Measurements from ENCODE around the gene MRPL45.

MRPL45 gene

DNA sequence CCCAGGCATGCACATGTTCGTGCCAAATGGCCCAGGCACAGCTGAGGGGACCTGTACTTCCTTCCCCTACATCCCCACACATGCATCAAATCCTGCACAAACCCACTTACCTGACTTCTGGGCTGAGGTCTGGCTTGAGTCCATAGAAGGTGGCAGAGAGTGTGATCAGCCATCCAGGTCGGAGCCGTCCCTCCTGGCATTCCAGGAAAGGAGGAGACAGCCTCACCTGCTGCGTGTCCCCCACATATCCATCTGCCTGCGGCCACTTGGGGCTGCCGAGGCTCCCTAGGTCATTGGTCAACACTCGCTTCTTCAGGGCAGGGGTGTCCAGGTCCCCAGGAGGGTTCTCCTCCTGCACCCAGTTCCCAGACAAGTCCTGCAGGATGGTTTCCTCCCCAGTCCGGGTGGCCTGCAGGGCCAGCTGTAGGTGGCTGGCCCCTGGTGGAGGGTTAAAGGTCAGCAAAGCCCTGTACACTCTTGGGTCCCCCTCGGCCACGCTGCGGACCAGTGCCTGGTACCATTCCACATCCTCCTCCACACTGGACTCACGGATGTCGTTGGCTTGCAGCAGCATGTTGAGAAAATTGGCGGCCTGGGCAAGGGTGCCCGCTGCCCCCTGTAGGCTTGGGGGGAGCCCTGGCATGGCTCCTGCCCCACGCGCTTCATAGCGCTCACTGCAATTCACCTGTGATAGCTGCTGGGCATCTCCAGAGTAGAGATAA is 46.1 kb downstream of the MRPL45 start:
- Histone ChIP-seq H3K4me3 (ENCODE audit: insufficient read depth in 1 of 2, low read depth in 1 of 2, low read length in 2 of 2) (no peak overlapping the region), H3K9me3 (ENCODE audit: control insufficient read depth, low read length) (no peaks in the 10 kb centered on the region), H4K8ac (ENCODE audit: low read length) (no peak overlapping the region), H3K4ac (ENCODE audit: low read depth in 1 of 2, low read length in 2 of 2) (no peak overlapping the region), H2AFZ (ENCODE audit: low read depth, low read length) (no peak overlapping the region), H3K9ac (ENCODE audit: low read length) (no peak overlapping the region), H2BK12ac (ENCODE audit: low read length in 2 of 2) (no peak overlapping the region), H3K18ac (ENCODE audit: low read depth in 1 of 2, low read length in 2 of 2) (no peak overlapping the region), H3K4me2 (ENCODE audit: low read length, poor library complexity, severe bottlenecking) (no peak overlapping the region), H3K27me3 (ENCODE audit: control insufficient read depth in 1 of 2, insufficient read depth in 1 of 2, low read length in 2 of 2) (peaks cover 39 to 45% of the 10 kb centered on the region in 2 experiments), H2BK15ac (ENCODE audit: low read depth, poor library complexity, severe bottlenecking) (no peak overlapping the region), H3K27ac (ENCODE audit: low read length, poor library complexity, severe bottlenecking) (no peak overlapping the region), H3K23ac (ENCODE audit: low read length in 2 of 2) (no peak overlapping the region), H3K36me3 (ENCODE audit: control insufficient read depth in 1 of 2, insufficient read depth in 2 of 2, low read depth in 1 of 2, low read length in 2 of 2) (no peaks in the 10 kb centered on the region), H3K79me1 (replicated peaks; ENCODE audit: low read length, poor library complexity, severe bottlenecking) (no peaks in the 10 kb centered on the region), H3K4me1 (ENCODE audit: control insufficient read depth, insufficient read depth, low read depth, low read length) (peaks cover 5% of the 10 kb centered on the region), H4K91ac (ENCODE audit: low read length) (no peak overlapping the region), H3K14ac (ENCODE audit: low read length in 2 of 2) (no peak overlapping the region), H2BK5ac (ENCODE audit: low read depth, low read length, poor library complexity, severe bottlenecking) (no peak overlapping the region), H2BK120ac (ENCODE audit: low read depth, low read length) (no peak overlapping the region), H2AK5ac (ENCODE audit: low read length, severe bottlenecking) (no peak overlapping the region)
- 90% methylated on average over 18 of the region's 18 CpGs for WGBS
- no peak for DNase-seq

DNA sequence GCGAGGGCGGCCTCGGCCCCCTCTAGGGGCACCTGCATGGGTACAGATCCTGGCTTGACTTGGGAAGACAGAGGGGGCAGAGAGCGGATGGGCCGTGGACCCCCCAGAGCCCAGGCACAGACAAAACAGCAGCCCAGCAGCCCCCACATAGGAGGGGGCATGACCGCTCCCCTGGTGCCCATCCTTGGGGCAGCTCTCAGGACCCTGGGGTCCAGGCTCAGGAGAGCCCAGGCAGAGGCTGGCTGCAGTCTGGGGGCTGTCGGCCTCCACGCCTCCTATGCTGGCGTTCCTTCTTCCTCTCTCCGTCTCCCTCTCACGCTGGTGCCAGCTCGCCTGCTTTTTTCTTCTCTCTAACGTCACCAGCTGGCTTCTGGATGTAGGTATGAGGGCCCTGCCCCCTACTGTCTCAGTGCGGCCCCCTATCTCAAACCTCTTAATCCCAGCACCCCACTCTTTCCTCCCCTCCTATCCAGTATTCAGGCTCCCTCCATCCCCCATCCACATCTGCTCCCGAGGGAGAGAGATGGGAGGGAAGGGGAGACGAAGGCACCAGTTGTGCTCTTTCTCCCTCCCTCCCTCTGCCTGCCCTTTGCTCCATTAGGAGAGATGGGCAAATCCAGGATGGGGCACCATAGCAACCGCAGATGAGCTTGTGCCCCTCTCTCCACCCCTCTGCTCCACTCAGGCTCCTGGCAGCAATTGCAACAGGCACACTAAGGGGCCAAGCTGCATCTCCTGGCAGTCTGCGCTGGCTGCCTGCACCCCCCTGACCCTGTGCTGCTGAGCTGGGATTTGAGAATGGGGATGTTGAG is 46.8 kb downstream of the MRPL45 start, which contains the start of gene GPR179:
Gene GPR179 (minus strand): TSS at position 349 of the 812 bp plus-strand sequence. CDS start 167 bp downstream, at position 182.
- Histone ChIP-seq H3K23ac (ENCODE audit: low read length in 2 of 2) (no peak within 1 kb of the TSS), H3K27ac (ENCODE audit: low read length, poor library complexity, severe bottlenecking) (no peak within 1 kb of the TSS), H3K79me1 (replicated peaks; ENCODE audit: low read length, poor library complexity, severe bottlenecking) (no peaks in the 10 kb centered on the region), H4K91ac (ENCODE audit: low read length) (no peak within 1 kb of the TSS), H3K36me3 (ENCODE audit: control insufficient read depth in 1 of 2, insufficient read depth in 2 of 2, low read depth in 1 of 2, low read length in 2 of 2) (no peaks in the 10 kb centered on the region), H2BK15ac (ENCODE audit: low read depth, poor library complexity, severe bottlenecking) (no peak within 1 kb of the TSS), H3K4me1 (ENCODE audit: control insufficient read depth, insufficient read depth, low read depth, low read length) (peaks cover 5% of the 10 kb centered on the region), H3K18ac (ENCODE audit: low read depth in 1 of 2, low read length in 2 of 2) (no peak within 1 kb of the TSS), H3K4me2 (ENCODE audit: low read length, poor library complexity, severe bottlenecking) (no peak within 1 kb of the TSS), H2BK12ac (ENCODE audit: low read length in 2 of 2) (no peak within 1 kb of the TSS), H2AK5ac (ENCODE audit: low read length, severe bottlenecking) (no peak within 1 kb of the TSS), H2AFZ (ENCODE audit: low read depth, low read length) (no peak within 1 kb of the TSS), H3K4me3 (ENCODE audit: insufficient read depth in 1 of 2, low read depth in 1 of 2, low read length in 2 of 2) (no peak within 1 kb of the TSS), H3K9ac (ENCODE audit: low read length) (no peak within 1 kb of the TSS), H3K27me3 (ENCODE audit: control insufficient read depth in 1 of 2, insufficient read depth in 1 of 2, low read length in 2 of 2) (peaks cover 32 to 38% of the 10 kb centered on the region in 2 experiments), H2BK5ac (ENCODE audit: low read depth, low read length, poor library complexity, severe bottlenecking) (no peak within 1 kb of the TSS), H4K8ac (ENCODE audit: low read length) (no peak within 1 kb of the TSS), H2BK120ac (ENCODE audit: low read depth, low read length) (no peak within 1 kb of the TSS), H3K9me3 (ENCODE audit: control insufficient read depth, low read length) (no peaks in the 10 kb centered on the region), H3K14ac (ENCODE audit: low read length in 2 of 2) (peak within 1 kb of the TSS in 1 of 2 experiments; percentile 94), H3K4ac (ENCODE audit: low read depth in 1 of 2, low read length in 2 of 2) (no peak within 1 kb of the TSS)
- WGBS = 89% methylated on average over 17 of the region's 18 CpGs
- no peak for DNase-seq

DNA sequence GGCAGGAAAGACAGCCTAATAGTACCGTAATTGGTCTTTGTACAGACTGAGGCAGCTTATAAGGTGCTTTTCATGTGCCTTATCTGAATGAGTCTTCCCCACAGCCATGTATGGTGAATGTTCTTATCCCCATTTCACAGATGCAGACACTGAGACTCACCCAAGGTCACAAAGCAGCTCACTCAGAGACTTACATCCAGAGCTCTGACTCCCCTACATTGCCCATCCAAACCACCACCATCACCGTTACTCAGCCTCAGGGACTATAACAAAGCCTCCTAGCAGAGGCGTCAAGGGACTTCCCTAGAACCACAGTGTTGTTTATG is 47.4 kb downstream of the MRPL45 start:
- Histone ChIP-seq H4K8ac (ENCODE audit: low read length) (no peak overlapping the region), H3K27me3 (ENCODE audit: control insufficient read depth in 1 of 2, insufficient read depth in 1 of 2, low read length in 2 of 2) (peaks cover 27 to 32% of the 10 kb centered on the region in 2 experiments), H2BK120ac (ENCODE audit: low read depth, low read length) (no peak overlapping the region), H3K18ac (ENCODE audit: low read depth in 1 of 2, low read length in 2 of 2) (no peak overlapping the region), H2BK12ac (ENCODE audit: low read length in 2 of 2) (no peak overlapping the region), H3K36me3 (ENCODE audit: control insufficient read depth in 1 of 2, insufficient read depth in 2 of 2, low read depth in 1 of 2, low read length in 2 of 2) (no peaks in the 10 kb centered on the region), H3K27ac (ENCODE audit: low read length, poor library complexity, severe bottlenecking) (no peak overlapping the region), H3K9ac (ENCODE audit: low read length) (no peak overlapping the region), H3K4me1 (ENCODE audit: control insufficient read depth, insufficient read depth, low read depth, low read length) (peaks cover 5% of the 10 kb centered on the region), H2BK5ac (ENCODE audit: low read depth, low read length, poor library complexity, severe bottlenecking) (no peak overlapping the region), H3K4me2 (ENCODE audit: low read length, poor library complexity, severe bottlenecking) (no peak overlapping the region), H3K4ac (ENCODE audit: low read depth in 1 of 2, low read length in 2 of 2) (no peak overlapping the region), H2AFZ (ENCODE audit: low read depth, low read length) (no peak overlapping the region), H3K79me1 (replicated peaks; ENCODE audit: low read length, poor library complexity, severe bottlenecking) (no peaks in the 10 kb centered on the region), H3K4me3 (ENCODE audit: insufficient read depth in 1 of 2, low read depth in 1 of 2, low read length in 2 of 2) (no peak overlapping the region), H3K14ac (ENCODE audit: low read length in 2 of 2) (peak overlapping the region in 1 of 2 experiments; percentile 94), H2AK5ac (ENCODE audit: low read length, severe bottlenecking) (no peak overlapping the region), H3K9me3 (ENCODE audit: control insufficient read depth, low read length) (no peaks in the 10 kb centered on the region), H4K91ac (ENCODE audit: low read length) (no peak overlapping the region), H2BK15ac (ENCODE audit: low read depth, poor library complexity, severe bottlenecking) (no peak overlapping the region), H3K23ac (ENCODE audit: low read length in 2 of 2) (no peak overlapping the region)
- WGBS = 93% methylated on average over 3 of the region's 3 CpGs
- DNase-seq = no peak

DNA sequence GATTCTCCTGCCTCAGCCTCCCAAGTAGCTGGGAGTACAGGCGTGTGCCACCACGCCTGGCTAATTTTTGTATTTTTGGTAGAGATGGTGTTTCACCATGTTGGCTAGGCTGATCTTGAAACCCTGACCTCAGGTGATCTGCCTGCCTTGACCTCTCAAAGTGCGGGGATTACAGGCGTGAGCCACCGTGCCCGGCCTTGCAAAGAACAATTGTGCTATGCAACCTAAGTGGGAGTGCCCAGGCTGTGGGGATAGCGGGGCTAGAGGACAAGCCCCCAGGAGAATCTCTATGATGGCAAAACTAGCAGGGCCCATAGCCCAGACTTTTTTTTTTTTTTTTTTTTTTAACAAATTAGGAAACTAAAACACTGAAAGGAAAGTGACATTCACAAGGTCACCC is 48.8 kb downstream of the MRPL45 start:
- Histone ChIP-seq H3K18ac (ENCODE audit: low read depth in 1 of 2, low read length in 2 of 2) (no peak overlapping the region), H3K23ac (ENCODE audit: low read length in 2 of 2) (no peak overlapping the region), H3K9me3 (ENCODE audit: control insufficient read depth, low read length) (no peaks in the 10 kb centered on the region), H4K8ac (ENCODE audit: low read length) (no peak overlapping the region), H3K79me1 (replicated peaks; ENCODE audit: low read length, poor library complexity, severe bottlenecking) (no peaks in the 10 kb centered on the region), H4K91ac (ENCODE audit: low read length) (no peak overlapping the region), H2BK120ac (ENCODE audit: low read depth, low read length) (no peak overlapping the region), H3K27me3 (ENCODE audit: control insufficient read depth in 1 of 2, insufficient read depth in 1 of 2, low read length in 2 of 2) (peaks cover 25 to 31% of the 10 kb centered on the region in 2 experiments), H3K36me3 (ENCODE audit: control insufficient read depth in 1 of 2, insufficient read depth in 2 of 2, low read depth in 1 of 2, low read length in 2 of 2) (no peaks in the 10 kb centered on the region), H2AFZ (ENCODE audit: low read depth, low read length) (no peak overlapping the region), H3K14ac (ENCODE audit: low read length in 2 of 2) (no peak overlapping the region), H3K4me1 (ENCODE audit: control insufficient read depth, insufficient read depth, low read depth, low read length) (peaks cover 5% of the 10 kb centered on the region), H3K4me3 (ENCODE audit: insufficient read depth in 1 of 2, low read depth in 1 of 2, low read length in 2 of 2) (no peak overlapping the region), H3K27ac (ENCODE audit: low read length, poor library complexity, severe bottlenecking) (no peak overlapping the region), H2BK15ac (ENCODE audit: low read depth, poor library complexity, severe bottlenecking) (no peak overlapping the region), H3K9ac (ENCODE audit: low read length) (no peak overlapping the region), H2BK5ac (ENCODE audit: low read depth, low read length, poor library complexity, severe bottlenecking) (no peak overlapping the region), H2BK12ac (ENCODE audit: low read length in 2 of 2) (no peak overlapping the region), H2AK5ac (ENCODE audit: low read length, severe bottlenecking) (no peak overlapping the region), H3K4ac (ENCODE audit: low read depth in 1 of 2, low read length in 2 of 2) (no peak overlapping the region), H3K4me2 (ENCODE audit: low read length, poor library complexity, severe bottlenecking) (no peak overlapping the region)
- WGBS = 92% methylated on average over 7 of the region's 7 CpGs
- DNase-seq = no peak

Measured in mesenchymal stem cell (in vitro differentiated cells and primary cell).